ENCODE measurements around the gene RCOR1.

DNA sequence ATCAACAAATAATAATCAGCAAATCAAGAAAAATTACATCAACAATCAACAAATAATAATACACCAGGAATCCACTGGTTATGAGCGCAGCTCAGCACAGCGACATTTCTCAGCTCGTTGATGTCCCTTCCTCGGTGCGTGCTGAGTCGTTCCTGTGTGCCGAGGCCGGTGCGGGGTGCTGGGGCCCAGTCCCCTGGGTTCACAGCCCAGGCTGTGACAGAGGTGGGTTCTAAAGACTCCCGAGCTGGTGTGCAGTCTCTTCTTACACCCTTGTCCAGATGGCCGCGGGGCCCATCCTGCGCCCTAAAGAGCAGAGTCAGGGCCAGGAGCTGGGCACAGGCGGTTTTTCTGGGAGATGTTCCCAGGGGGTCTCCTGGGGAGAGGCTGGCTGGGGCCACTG is 157.9 kb downstream of the RCOR1 start:
- TF ChIP-seq, protein P1, sequence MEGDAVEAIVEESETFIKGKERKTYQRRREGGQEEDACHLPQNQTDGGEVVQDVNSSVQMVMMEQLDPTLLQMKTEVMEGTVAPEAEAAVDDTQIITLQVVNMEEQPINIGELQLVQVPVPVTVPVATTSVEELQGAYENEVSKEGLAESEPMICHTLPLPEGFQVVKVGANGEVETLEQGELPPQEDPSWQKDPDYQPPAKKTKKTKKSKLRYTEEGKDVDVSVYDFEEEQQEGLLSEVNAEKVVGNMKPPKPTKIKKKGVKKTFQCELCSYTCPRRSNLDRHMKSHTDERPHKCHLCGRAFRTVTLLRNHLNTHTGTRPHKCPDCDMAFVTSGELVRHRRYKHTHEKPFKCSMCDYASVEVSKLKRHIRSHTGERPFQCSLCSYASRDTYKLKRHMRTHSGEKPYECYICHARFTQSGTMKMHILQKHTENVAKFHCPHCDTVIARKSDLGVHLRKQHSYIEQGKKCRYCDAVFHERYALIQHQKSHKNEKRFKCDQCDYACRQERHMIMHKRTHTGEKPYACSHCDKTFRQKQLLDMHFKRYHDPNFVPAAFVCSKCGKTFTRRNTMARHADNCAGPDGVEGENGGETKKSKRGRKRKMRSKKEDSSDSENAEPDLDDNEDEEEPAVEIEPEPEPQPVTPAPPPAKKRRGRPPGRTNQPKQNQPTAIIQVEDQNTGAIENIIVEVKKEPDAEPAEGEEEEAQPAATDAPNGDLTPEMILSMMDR (IDR thresholded peaks at IDR 0.05): no peak
- no peak for TF ChIP-seq EZH2 (IDR thresholded peaks at IDR 0.05; ENCODE audit: borderline replicate concordance, insufficient read depth, low read depth, low read length, poor library complexity, severe bottlenecking)

Measured in B cell (primary cell).